ENCODE results near the gene IRF3.

DNA sequence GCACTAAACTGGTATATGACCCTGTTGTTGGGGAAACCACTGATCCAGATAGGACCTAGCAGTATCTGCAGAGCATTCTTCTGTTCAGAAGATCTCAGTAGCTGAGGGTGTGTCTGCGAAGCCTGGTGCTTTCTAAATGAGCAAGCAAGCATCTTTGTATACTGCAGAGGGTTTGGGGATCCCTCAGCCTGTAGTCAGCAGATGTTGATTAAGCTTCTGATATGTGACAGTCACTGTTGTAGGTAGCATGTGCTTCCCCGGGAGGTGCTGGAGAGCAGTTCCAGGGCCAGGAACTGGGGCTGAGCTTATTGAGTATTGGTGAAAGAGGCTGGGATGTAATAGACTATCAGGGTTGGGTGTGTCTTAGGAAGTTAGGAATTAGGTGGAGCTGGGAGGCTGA is 22.2 kb downstream of the IRF3 start:
- TF ChIP-seq, protein P1, sequence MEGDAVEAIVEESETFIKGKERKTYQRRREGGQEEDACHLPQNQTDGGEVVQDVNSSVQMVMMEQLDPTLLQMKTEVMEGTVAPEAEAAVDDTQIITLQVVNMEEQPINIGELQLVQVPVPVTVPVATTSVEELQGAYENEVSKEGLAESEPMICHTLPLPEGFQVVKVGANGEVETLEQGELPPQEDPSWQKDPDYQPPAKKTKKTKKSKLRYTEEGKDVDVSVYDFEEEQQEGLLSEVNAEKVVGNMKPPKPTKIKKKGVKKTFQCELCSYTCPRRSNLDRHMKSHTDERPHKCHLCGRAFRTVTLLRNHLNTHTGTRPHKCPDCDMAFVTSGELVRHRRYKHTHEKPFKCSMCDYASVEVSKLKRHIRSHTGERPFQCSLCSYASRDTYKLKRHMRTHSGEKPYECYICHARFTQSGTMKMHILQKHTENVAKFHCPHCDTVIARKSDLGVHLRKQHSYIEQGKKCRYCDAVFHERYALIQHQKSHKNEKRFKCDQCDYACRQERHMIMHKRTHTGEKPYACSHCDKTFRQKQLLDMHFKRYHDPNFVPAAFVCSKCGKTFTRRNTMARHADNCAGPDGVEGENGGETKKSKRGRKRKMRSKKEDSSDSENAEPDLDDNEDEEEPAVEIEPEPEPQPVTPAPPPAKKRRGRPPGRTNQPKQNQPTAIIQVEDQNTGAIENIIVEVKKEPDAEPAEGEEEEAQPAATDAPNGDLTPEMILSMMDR (conservative IDR thresholded peaks at IDR 0.05; ENCODE audit: low read depth, low read length) = no peak
- TF ChIP-seq EZH2 (IDR thresholded peaks at IDR 0.05; ENCODE audit: borderline replicate concordance, low read depth, low read length, poor library complexity, severe bottlenecking) = no peak

Data from A673 (cell line).